HepG2 (cell line): ENCODE data around the gene FYB2. TPM values are rescaled to one million over a fixed set of nuclear protein-coding genes. Genes with fewer than 3 reads are reported as not detected.
"Not testable (repeated sequence)": the region's sequence is repeated elsewhere in the genome, so short reads cannot be mapped to it uniquely, and the experiment has no call there.

Experiments used
- ATAC-seq: fragments of 200-7000 bp; cut with Tn5 transposase; 3 replicates; pipeline ENCODE4 v1.9.1; 2020; ENCODE audit warnings: mild to moderate bottlenecking, moderate library complexity
- BruUV-seq: library from RNA; stranded (reverse); fragments of 400-500 nt; replicated peaks from 2 replicates; lab custom pipeline; 2021; lab: Mats Ljungman, UMichigan
- CTCF ChIA-PET: fragments of 300-600 bp; formaldehyde crosslinking; extraction: SDS; loops from one replicate; lab custom pipeline; 2021; ENCODE audit warnings: low total read pairs, inconsistent platforms, low intra/inter-chr PET ratio; lab: Yijun Ruan, JAX
- POLR2A ChIA-PET: fragments of 350-600 bp; sonication (Branson Sonifier 250); formaldehyde crosslinking; loops from one replicate; lab custom pipeline; 2020; ENCODE audit warnings: antibody characterized with exemption, inconsistent platforms; lab: Yijun Ruan, JAX
- DNase-seq: peaks from one replicate; pipeline ENCODE4 v3.0.0-alpha.2; 2015; ENCODE audit warnings: low spot score
- FAIRE-seq: peaks from 3 replicates; lab custom pipeline; 2011; peaks lifted over from hg19 to GRCh38; lab: Jason Lieb, UNC
- H2AFZ ChIP-seq: one replicate; pipeline ENCODE4 v1.6.1; 2011; ENCODE audit warnings: low read length, inconsistent platforms
- H3K27ac ChIP-seq: fragments of 300-600 bp; 3 replicates; pipeline ENCODE4 v1.8.0; 2011; ENCODE audit warnings: mixed run types, mild to moderate bottlenecking, mixed read lengths, low read length, inconsistent platforms; ENCODE audit not compliant: insufficient read depth; ENCODE audit errors: extremely low read length
- H3K27me3 ChIP-seq, 2 experiments: fragments of 200-600 bp in 1 of 2; 2 replicates in 1 of 2; 3 replicates in 1 of 2; pipeline versions ENCODE4 v1.6.0 to v1.8.0; 2011; ENCODE audit warnings: low read length in 2 of 2, mild to moderate bottlenecking in 2 of 2, moderate library complexity in 2 of 2, inconsistent platforms in 1 of 2; ENCODE audit not compliant: insufficient read depth in 2 of 2, control insufficient read depth in 1 of 2
- H3K36me3 ChIP-seq, 2 experiments: fragments of 200-600 bp in 1 of 2; replicated peaks in 1 of 2; 2 replicates in 1 of 2; 3 replicates in 1 of 2; pipeline versions ENCODE4 v1.5.1 to v1.8.0; 2011; ENCODE audit warnings: low read length in 2 of 2, inconsistent platforms in 1 of 2; ENCODE audit not compliant: insufficient read depth in 2 of 2, control insufficient read depth in 1 of 2
- H3K4me1 ChIP-seq: 2 replicates; pipeline ENCODE4 v1.5.1; 2012; ENCODE audit warnings: low read length, inconsistent platforms; ENCODE audit not compliant: insufficient read depth
- H3K4me2 ChIP-seq: 2 replicates; pipeline ENCODE4 v1.6.0; 2011; ENCODE audit warnings: low read depth, low read length, inconsistent platforms
- H3K4me3 ChIP-seq, 3 experiments: fragments of 200-600 bp in 1 of 3; sonication (generic), shearing (Covaris generic) in 1 of 3; replicated peaks in 1 of 3; 2 replicates each; pipeline ENCODE4 v1.5.1; 2011 to 2016; ENCODE audit warnings: low read length in 3 of 3, inconsistent platforms in 2 of 3, low read depth in 2 of 3, mild to moderate bottlenecking in 2 of 3, control low read depth in 1 of 3, mixed read lengths in 1 of 3; ENCODE audit not compliant: insufficient read depth in 1 of 3
- H3K79me2 ChIP-seq: one replicate; pipeline ENCODE4 v1.6.1; 2011; ENCODE audit warnings: low read length, inconsistent platforms; ENCODE audit not compliant: insufficient read depth
- H3K9ac ChIP-seq: 2 replicates; pipeline ENCODE4 v1.6.0; 2011; ENCODE audit warnings: mild to moderate bottlenecking, low read depth, low read length, inconsistent platforms; ENCODE audit not compliant: insufficient read depth
- H3K9me3 ChIP-seq: 2 replicates; pipeline ENCODE4 v1.5.1; 2012; ENCODE audit warnings: mild to moderate bottlenecking, low read length
- H4K20me1 ChIP-seq: 2 replicates; pipeline ENCODE4 v1.6.0; 2011; ENCODE audit warnings: inconsistent platforms, mild to moderate bottlenecking, low read length, moderate library complexity; ENCODE audit not compliant: insufficient read depth
- ARNT2 ChIP-seq: sonication (generic); formaldehyde crosslinking; IDR thresholded peaks from 2 replicates; pipeline ENCODE4 v1.8.0; 2022; ENCODE audit warnings: mild to moderate bottlenecking, low read depth, missing genetic modification reagents, moderate library complexity
- ELF3 ChIP-seq: IDR thresholded peaks from 2 replicates; pipeline ENCODE4 v1.6.1; 2016; ENCODE audit warnings: missing genetic modification reagents, missing compliant biosample characterization
- NFYB ChIP-seq: sonication (generic); formaldehyde crosslinking; IDR thresholded peaks from 2 replicates; pipeline ENCODE4 v1.4.0; 2020; ENCODE audit warnings: missing genetic modification reagents
- SALL1 ChIP-seq: sonication (generic); formaldehyde crosslinking; IDR thresholded peaks from 2 replicates; pipeline ENCODE4 v1.8.0; 2022; ENCODE audit warnings: mild to moderate bottlenecking, missing genetic modification reagents
- TAF1 ChIP-seq: sonication (generic); formaldehyde crosslinking; IDR thresholded peaks from 2 replicates; pipeline ENCODE4 v1.4.0; 2020; ENCODE audit warnings: missing genetic modification reagents
- THAP11 ChIP-seq: IDR thresholded peaks from 2 replicates; pipeline ENCODE4 v1.6.1; 2016; ENCODE audit warnings: missing biosample characterization, missing genetic modification reagents
- ZNF143 ChIP-seq: sonication (generic); formaldehyde crosslinking; IDR thresholded peaks from 2 replicates; pipeline ENCODE4 v1.4.0; 2020; ENCODE audit warnings: missing genetic modification reagents
- ZNF256 ChIP-seq: sonication (generic); formaldehyde crosslinking; conservative IDR thresholded peaks from 2 replicates; pipeline ENCODE4 v1.4.0; 2020; ENCODE audit warnings: missing genetic modification reagents
- ZNF775 ChIP-seq: sonication (generic); formaldehyde crosslinking; IDR thresholded peaks from 2 replicates; pipeline ENCODE4 v1.4.0; 2020; ENCODE audit warnings: missing genetic modification reagents, mild to moderate bottlenecking, moderate library complexity, borderline replicate concordance
- WGBS: methylation state at CpG from one replicate; pipeline ENCODE4 v1.1.6; 2017; ENCODE audit warnings: low lambda C conversion rate; 5-methylcytosine and 5-hydroxymethylcytosine counted together
- in situ Hi-C: cut with HindIII; loops from 2 replicates; pipeline ENCODE4 v1.10.0; 2017; ENCODE audit warnings: low pct_unique_long_range_greater_than_20kb; ENCODE audit not compliant: extremely low pct_ligation_motif_present
- intact Hi-C: fragments of 100-400 bp; cut with micrococcal nuclease; formaldehyde crosslinking; loops from one replicate; pipeline ENCODE4 v1.10.0; 2022; ENCODE audit not compliant: unreplicated experiment
- polyA plus RNA-seq, 8 experiments: library from polyadenylated mRNA; depleted of rRNA in 3 of 8; stranded (reverse) in 7 of 8; unstranded in 1 of 8; fragments of >200 nt; fragmentation: Illumina TruSeq in 4 of 8; extraction: Trizol in 4 of 8; gene quantifications; 2 replicates each; pipeline versions ENCODE4 v1.2.1 to v1.2.3, GENCODE V29; 2011 to 2016; ENCODE audit warnings: low read depth in 4 of 8, missing spikeins in 1 of 8, mixed read lengths in 1 of 8; ENCODE audit not compliant: insufficient read depth in 1 of 8
- total RNA-seq, 5 experiments: library from RNA; depleted of rRNA; stranded (reverse); fragments of >200 nt; fragmentation: Illumina TruSeq; extraction: Trizol; gene quantifications; 2 replicates each; pipeline ENCODE4 v1.2.3, GENCODE V29; 2016; ENCODE audit warnings: low read depth in 1 of 5

FYB2 gene
- total and polyA plus RNA-seq, 2 of the 13 experiments (the other 11 are each of a cell fraction or from before 2014, with no cell fraction given), result 1.2 to 2.7 TPM

- TF ChIP-seq TAF1 (CRISPR knock-in tag) (no peak), ELF3 (CRISPR knock-in tag) (no peak), THAP11 (0 out of 2 replicates have a peak, but pooled peaks have one; percentile 19), ARNT2 (CRISPR knock-in tag) (no peak), NFYB (no peak), SALL1 (CRISPR knock-in tag) (peak; percentile 62; the same call in 1 of the 2 replicates)
Measured at GRCh38 chr1:56780128-56780750, 39.0 kb downstream of the FYB2 start (continued).

- POLR2A ChIA-PET, result no interaction called here
- no peak overlapping the region for H3K4me3 ChIP-seq
- H3K9me3 ChIP-seq, result no peaks in the 10 kb centered on the region
- FAIRE-seq (no peak), DNase-seq (no peak), ATAC-seq (no peak)
- H3K4me2 ChIP-seq, result no peak overlapping the region
- H3K4me1 ChIP-seq, result peaks cover 37% of the 10 kb centered on the region
- CTCF ChIA-PET, result no interaction called here
- no peaks in the 10 kb centered on the region for H3K36me3 ChIP-seq
- intact Hi-C loops (no loop called here), in situ Hi-C loops (no loop called here)
- H3K9ac ChIP-seq, result no peak overlapping the region
- WGBS, result 69% methylated on average over 1 of the region's 1 CpG
- BruUV-seq, result no TSS peak
- H4K20me1 ChIP-seq, result no peaks in the 10 kb centered on the region
- H3K27me3 ChIP-seq, result no peaks in the 10 kb centered on the region
- no peak overlapping the region for H2AFZ ChIP-seq
- no peak overlapping the region for H3K27ac ChIP-seq
- H3K79me2 ChIP-seq, result no peaks in the 10 kb centered on the region
- no peak for TF ChIP-seq ZNF256 (CRISPR knock-in tag)
- TF ChIP-seq ZNF775, result no peak
- TF ChIP-seq ZNF143 (CRISPR knock-in tag), result no peak
Measured at GRCh38 chr1:56777972-56778371, 41.2 kb downstream of the FYB2 start.

DNA sequence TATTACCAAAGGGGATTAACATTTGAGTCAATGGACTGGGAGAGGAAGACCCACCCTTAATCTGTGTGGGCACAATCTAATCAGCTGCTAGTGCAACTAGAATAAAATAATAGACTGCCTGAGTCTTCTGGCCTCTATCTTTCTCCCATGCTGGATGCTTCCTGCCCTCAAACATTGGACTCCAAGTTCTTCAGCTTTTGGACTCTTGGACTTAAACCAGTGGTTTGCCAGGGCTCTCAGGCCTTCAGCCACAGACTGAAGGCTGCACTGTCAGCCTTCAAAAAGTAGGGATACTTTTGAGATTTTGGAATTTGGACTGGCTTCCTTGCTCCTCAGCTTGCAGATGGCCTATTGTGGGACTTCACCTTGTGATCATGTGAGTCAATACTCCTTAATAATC is 44.5 kb downstream of the FYB2 start:
- H3K9ac ChIP-seq, H3K27me3 ChIP-seq, in situ Hi-C loops, BruUV-seq, H3K79me2 ChIP-seq, H3K4me3 ChIP-seq, POLR2A ChIA-PET, ATAC-seq, H3K27ac ChIP-seq, intact Hi-C loops, H3K36me3 ChIP-seq, H2AFZ ChIP-seq, H3K9me3 ChIP-seq, CTCF ChIA-PET, FAIRE-seq, DNase-seq, H3K4me2 ChIP-seq, H4K20me1 ChIP-seq: not testable (repeated sequence)
- H3K4me1 ChIP-seq, result peaks cover 18% of the 10 kb centered on the region
